GM12872 (cell line): ENCODE measurements around the gene DOC2A.

ENCODE experiments used
- CTCF ChIP-seq: IDR thresholded peaks from 3 replicates; pipeline ENCODE4 v1.5.1; 2011; ENCODE audit warnings: low read depth, mild to moderate bottlenecking, low read length, moderate library complexity; ENCODE audit not compliant: insufficient read depth

Gene DOC2A

GRCh38 chr16:30011714-30012504 lies 1.1 kb upstream of the DOC2A start:
- TF ChIP-seq CTCF: no peak

GRCh38 chr16:30009990-30010843 lies 610 bp downstream of the DOC2A start:
- TF ChIP-seq CTCF: no peak

- TF ChIP-seq CTCF: no peak
These were observed 1.6 kb downstream of the DOC2A start for GRCh38 chr16:30009085-30009862.

GRCh38 chr16:30007378-30007895 lies 3.4 kb downstream of the DOC2A start:
- TF ChIP-seq CTCF: no peak

GRCh38 chr16:30006659-30007377 lies 4.0 kb downstream of the DOC2A start:
- TF ChIP-seq CTCF: no peak

- TF ChIP-seq CTCF: no peak
These were observed 4.7 kb downstream of the DOC2A start for GRCh38 chr16:30006095-30006473.
